HG03342 (cell line): Measurements from ENCODE around the gene DAPK1.

Experiments
- ATAC-seq: cut with Tn5 transposase; IDR thresholded peaks from one replicate; pipeline ENCODE4 v1.9.1; 2021; ENCODE audit warnings: mild to moderate bottlenecking, moderate library complexity; ENCODE audit not compliant: unreplicated experiment

Gene DAPK1

DNA sequence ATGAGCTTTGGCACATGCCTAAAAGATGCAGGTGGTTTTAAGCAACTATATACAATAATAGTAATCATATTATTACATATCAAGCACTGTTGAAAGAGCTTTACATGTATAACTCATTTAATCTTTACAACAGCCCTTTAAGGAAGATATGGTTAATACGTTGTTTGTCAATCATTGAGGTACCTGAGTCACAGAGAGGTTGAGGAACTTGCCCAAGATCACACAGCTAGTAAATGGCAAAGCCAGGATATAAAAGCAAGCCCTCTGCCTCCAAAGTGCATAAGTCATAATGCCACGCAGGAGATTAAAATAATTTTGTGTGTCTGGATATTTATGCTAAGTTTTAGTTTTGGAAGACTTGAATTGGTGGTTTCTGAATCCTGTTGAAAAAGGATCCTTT is 90.2 kb downstream of the DAPK1 start:
- ATAC-seq, result no peak

GRCh38 chr9:87588339-87588738 is 90.7 kb downstream of the DAPK1 start:
- no peak for ATAC-seq

- ATAC-seq, result no peak
Measured at GRCh38 chr9:87590996-87591395, 93.3 kb downstream of the DAPK1 start.

GRCh38 chr9:87592554-87593358 is 95.1 kb downstream of the DAPK1 start:
- no peak for ATAC-seq

DNA sequence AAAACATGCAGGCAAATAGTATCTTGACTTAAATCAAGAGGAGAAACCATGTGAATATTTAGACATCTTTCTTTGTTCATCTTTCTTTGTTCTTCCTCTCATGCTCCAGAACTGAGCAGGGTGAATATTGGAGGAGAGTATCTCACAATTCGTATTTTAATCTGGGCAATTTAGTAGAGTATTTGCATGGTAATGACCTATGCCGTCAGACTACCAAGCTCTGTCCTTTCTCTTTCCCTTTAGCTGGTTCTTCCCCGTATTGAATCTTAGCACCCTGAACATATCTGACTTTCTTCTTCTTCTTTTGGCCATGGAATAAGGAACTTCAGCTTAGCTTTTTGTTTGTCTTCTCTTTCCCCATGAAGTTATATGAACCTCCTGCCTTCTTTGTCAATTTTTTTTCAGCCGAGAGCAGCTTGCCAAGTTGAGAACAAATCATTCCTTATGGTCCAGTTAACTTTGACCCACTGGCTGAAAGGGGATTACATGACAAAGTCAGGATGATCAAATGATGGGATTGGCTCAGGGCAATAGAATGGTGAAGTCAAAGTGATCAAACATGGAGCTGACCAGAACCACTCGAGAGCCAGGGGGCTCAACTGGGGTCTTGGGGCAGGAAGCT is 95.8 kb downstream of the DAPK1 start:
- no peak for ATAC-seq

- no peak for ATAC-seq
Measured at GRCh38 chr9:87594194-87594593, 96.5 kb downstream of the DAPK1 start.

- ATAC-seq, result no peak
Measured at GRCh38 chr9:87594662-87595061, 97.0 kb downstream of the DAPK1 start.

DNA sequence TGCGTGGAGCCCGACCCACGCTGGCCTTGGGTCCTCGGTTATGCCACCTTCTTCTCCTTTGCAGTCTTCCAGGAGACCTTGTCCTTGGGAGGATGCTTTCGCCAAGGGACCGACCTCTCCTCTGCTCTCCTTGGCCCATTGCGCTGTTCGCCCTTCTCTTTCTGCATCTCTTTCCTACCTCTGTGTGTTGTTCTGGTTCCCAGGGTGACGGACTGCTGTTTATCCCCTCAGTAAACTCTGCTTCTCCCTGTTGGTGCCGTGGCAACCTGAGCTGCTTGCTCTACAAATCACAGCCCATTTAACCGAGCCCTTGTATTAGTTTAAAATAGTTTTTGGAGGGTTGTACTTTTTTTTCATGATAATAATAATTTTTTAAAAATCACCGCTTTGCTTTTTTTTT is 97.9 kb downstream of the DAPK1 start:
- ATAC-seq, result no peak

DNA sequence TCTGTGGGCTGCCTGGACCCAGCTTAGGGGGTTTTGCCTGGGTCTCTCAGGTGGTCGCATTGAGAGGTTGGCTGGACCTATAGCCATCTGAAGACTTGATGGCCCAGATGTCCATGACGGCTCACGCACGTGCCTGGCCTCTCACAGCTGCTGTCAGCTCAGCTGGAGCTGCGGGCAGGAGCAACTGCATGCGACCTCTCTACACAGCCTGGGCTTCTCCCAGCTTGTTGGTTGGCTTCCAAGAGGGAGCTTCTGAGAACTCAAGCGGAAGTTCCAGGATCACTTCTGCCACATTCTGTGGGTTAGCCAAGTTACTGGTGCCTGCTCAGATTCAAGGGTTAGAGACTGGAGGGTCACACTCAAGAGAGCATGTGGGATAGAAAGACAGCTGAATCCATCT is 99.2 kb downstream of the DAPK1 start:
- no peak for ATAC-seq

DNA sequence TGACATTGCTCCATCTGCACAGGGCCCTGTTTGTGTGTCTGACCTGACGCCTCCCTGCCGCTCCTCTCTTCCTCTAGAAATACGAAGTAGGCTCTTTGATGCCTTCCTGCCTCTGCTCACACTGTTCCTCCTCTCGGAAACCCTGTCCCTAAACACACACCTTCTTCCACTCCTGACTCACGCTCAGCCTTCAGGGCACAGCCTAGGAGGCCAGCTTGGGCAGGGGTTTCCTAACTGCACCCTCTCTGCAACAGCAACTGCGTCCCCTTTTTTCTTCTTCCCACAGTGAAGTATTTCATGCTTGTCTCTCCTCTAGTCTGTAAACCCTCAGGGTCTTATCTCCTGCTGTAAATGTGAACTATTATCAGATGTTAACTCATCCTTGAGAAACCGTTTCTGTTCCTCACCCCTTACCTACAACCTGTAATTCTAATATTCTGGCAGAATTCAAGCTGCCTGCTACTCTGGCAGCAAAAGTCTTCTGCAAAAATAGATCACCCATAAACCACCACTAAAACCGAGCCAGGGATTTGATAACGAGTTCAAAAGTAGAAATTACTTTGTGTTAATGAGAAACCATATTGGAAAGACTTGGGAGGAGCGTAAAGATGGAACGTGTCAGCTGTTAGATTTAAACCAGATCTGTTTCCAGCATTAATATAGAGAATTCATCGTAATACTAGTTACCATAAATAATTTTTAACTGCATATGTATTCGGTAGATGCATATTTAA is 100.2 kb downstream of the DAPK1 start:
- no peak for ATAC-seq

DNA sequence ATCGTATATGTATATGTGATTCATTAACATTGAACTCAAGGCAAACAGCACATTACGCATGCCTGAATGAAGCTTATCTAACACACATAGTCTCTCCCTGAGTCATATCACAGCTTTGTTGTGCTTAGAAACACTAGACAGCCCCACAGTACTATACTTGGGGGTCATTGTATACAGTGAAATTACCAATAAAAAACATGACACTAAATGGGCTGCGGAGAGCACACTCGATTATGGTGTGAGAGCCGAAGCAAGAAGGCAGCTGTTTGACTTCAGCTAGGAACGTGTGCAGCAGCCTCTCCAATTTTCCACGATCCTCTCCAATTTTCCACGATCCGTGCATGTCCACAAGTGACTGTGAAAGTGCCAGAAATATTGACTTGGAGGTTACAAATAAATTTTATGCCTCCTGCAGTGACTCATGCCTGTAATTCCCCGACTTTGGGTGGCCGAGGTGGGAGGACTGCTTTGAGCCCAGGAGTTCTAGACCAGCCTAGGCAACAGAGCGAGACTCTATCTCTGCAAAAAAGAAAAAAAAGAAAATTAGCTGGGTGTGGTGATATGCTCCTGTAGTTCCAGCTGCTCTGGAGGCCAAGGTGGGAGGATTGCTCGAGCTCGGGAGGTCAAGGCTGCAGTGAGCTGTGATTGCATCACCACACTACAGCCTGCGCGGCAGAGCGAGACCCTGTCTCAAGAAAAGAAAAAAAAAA is 102.4 kb downstream of the DAPK1 start:
- no peak for ATAC-seq

DNA sequence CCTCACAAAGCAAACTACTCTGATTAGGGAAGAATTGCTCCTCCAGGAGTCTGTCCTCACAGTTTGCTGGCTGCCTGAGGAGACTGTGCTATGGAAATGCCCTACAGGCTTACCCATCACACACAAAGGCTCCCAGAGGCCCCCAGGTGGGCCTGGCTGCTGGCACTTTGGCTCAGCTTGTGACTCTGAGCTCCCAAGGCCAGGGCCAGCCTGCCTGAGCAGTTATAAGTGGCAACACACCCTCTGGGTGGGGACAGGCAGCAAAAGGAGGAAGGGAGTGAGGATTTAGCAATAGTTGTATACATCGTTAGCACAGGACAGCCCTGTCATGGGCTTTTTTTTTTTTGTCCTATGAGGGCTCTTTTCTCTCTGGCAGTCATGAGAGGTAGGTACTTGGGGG is 103.5 kb downstream of the DAPK1 start:
- no peak for ATAC-seq

GRCh38 chr9:87601595-87601994 is 103.9 kb downstream of the DAPK1 start:
- no peak for ATAC-seq

- ATAC-seq, result no peak
Measured at GRCh38 chr9:87602933-87603643, 105.4 kb downstream of the DAPK1 start.

- ATAC-seq, result no peak
Measured at GRCh38 chr9:87603854-87604490, 106.3 kb downstream of the DAPK1 start.

DNA sequence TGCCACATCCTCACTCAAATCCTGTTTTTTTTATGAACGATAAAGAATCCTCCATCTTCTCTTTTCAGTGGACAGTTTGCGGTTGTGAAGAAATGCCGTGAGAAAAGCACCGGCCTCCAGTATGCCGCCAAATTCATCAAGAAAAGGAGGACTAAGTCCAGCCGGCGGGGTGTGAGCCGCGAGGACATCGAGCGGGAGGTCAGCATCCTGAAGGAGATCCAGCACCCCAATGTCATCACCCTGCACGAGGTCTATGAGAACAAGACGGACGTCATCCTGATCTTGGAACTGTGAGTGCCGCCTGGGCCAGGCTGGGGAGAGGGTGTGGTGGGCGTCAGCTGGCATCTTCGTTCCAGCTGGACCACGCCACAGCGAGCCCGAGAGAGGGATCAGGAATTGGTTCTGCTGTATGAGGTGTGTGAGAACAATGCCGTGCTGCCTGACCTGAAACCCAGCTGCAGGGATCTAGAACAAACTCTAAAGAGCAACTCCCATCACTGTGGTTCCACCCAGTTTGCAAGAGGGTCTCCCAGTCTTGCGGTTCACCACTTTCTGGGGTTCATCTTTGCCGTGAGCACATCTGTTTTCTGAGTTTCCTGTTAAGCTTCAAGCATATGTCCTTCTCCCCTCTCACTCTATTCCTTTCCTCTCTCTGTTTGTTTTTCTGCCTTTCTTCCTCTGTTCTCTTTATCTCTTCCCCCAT is 107.4 kb downstream of the DAPK1 start:
- no peak for ATAC-seq

DNA sequence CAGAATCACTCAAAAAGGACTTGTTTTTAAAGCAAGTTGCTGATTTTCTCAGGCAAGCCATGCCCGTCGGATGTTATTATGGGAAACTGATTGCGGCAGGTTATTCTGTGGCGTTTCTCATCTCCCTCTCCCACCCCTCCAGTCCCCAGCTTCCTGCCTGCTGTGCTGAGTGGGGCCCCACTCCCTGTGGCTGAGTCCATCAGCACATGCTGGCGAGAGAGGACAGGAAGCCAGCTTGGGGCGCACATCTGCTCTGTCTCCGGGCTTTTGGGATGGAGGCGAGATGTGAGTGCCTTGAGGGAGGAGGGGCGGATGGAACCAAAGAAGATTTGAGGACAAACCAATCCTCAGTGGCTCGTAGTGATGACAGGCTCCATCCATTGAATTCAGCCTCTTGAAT is 108.0 kb downstream of the DAPK1 start:
- no peak for ATAC-seq

- no peak for ATAC-seq
Measured at GRCh38 chr9:87606841-87607521, 109.3 kb downstream of the DAPK1 start.

DNA sequence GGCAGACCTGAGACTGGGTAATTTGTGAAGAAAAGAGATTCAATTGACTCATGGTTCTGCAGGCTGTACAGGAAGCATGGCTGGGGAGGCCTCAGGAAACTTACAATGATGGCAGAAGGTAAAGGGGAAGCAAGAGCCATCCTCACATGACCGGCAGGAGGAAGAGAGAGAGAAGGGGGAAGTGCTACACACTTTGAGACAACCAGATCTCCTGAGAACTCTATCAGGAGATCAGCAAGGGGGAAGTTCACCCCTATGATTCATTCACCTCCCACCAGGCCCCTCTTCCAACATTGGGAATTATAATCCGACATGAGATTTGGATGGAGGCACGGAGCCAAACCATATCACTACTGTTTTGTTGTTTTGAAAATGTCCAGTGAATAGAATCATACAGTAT is 110.2 kb downstream of the DAPK1 start:
- ATAC-seq, result no peak
